ENCODE results near the gene CELF3. TPM values are rescaled to one million over a fixed set of nuclear protein-coding genes. Genes with fewer than 3 reads are reported as not detected.

Gene CELF3
- total RNA-seq, 2 experiments from 2014 or later, result not detected

- no peak for TF ChIP-seq CTCF (IDR thresholded peaks at IDR 0.05)
- no peak for ATAC-seq (ENCODE audit: poor library complexity)
- intact Hi-C loops (cut with DNase I, micrococcal nuclease), result no loop called here
- H3K9me3 Mint-ChIP-seq, result no peaks in the 10 kb centered on the region
- Histone ChIP-seq H3K27me3 (ENCODE audit: control insufficient read depth in 1 of 2, insufficient read depth in 2 of 2, low read length in 2 of 2) (no peaks in the 10 kb centered on the region), H3K4me1 (ENCODE audit: insufficient read depth, low read length) (peaks cover 9% of the 10 kb centered on the region), H3K36me3 (ENCODE audit: insufficient read depth, low read length) (no peaks in the 10 kb centered on the region), H3K4me3 (ENCODE audit: low read length) (no peak overlapping the region), H3K9me3 (ENCODE audit: control insufficient read depth in 1 of 2, insufficient read depth in 1 of 2, low read length in 2 of 2) (no peaks in the 10 kb centered on the region), H3K27ac (ENCODE audit: low read depth in 1 of 2, low read length in 2 of 2) (no peak overlapping the region)
- H3K27me3 Mint-ChIP-seq, result no peaks in the 10 kb centered on the region
- POLR2A ChIA-PET, result no interaction called here
- H3K36me3 Mint-ChIP-seq (ENCODE audit: low read depth), result peaks cover 6% of the 10 kb centered on the region
- peaks cover 4% of the 10 kb centered on the region for H3K4me1 Mint-ChIP-seq (ENCODE audit: low read depth)
- CTCF ChIA-PET, result interaction anchor here (1.2 kb wide), 1 partner anchor 15 kb away, joined by 3 read pairs; no protein-coding TSS in a partner anchor
- H3K27ac Mint-ChIP-seq, result no peak overlapping the region
- no peak for DNase-seq
- no peak overlapping the region for H3K4me3 Mint-ChIP-seq
These were observed 10.7 kb downstream of the CELF3 start for GRCh38 chr1:151705753-151706463.

- Mint-ChIP-seq H3K4me1 (ENCODE audit: low read depth) (peaks cover 4% of the 10 kb centered on the region), H3K27me3 (no peaks in the 10 kb centered on the region), H3K4me3 (no peak overlapping the region), H3K9me3 (no peaks in the 10 kb centered on the region), H3K27ac (no peak overlapping the region), H3K36me3 (ENCODE audit: low read depth) (peaks cover 12% of the 10 kb centered on the region)
- no peak for ATAC-seq (ENCODE audit: poor library complexity)
- H3K4me1 ChIP-seq (ENCODE audit: insufficient read depth, low read length), result peaks cover 9% of the 10 kb centered on the region
- H3K27me3 ChIP-seq (ENCODE audit: control insufficient read depth in 1 of 2, insufficient read depth in 2 of 2, low read length in 2 of 2), result no peaks in the 10 kb centered on the region
- intact Hi-C loops (cut with DNase I, micrococcal nuclease), result no loop called here
- peaks cover 1% of the 10 kb centered on the region for H3K36me3 ChIP-seq (ENCODE audit: insufficient read depth, low read length)
- DNase-seq, result no peak
- ChIA-PET CTCF (interaction anchor here (1.2 kb wide), 1 partner anchor 15 kb away, joined by 3 read pairs; no protein-coding TSS in a partner anchor), POLR2A (no interaction called here)
- H3K27ac ChIP-seq (ENCODE audit: low read depth in 1 of 2, low read length in 2 of 2), result no peak overlapping the region
- no peaks in the 10 kb centered on the region for H3K9me3 ChIP-seq (ENCODE audit: control insufficient read depth in 1 of 2, insufficient read depth in 1 of 2, low read length in 2 of 2)
- no peak overlapping the region for H3K4me3 ChIP-seq (ENCODE audit: low read length)
- TF ChIP-seq CTCF (IDR thresholded peaks at IDR 0.05), result no peak
These were observed 11.5 kb downstream of the CELF3 start for GRCh38 chr1:151705146-151705545.

- H3K9me3 Mint-ChIP-seq, result no peaks in the 10 kb centered on the region
- DNase-seq, result no peak
- no peak overlapping the region for H3K27ac Mint-ChIP-seq
- no peaks in the 10 kb centered on the region for H3K27me3 ChIP-seq (ENCODE audit: control insufficient read depth in 1 of 2, insufficient read depth in 2 of 2, low read length in 2 of 2)
- peaks cover 21% of the 10 kb centered on the region for H3K36me3 Mint-ChIP-seq (ENCODE audit: low read depth)
- no peak overlapping the region for H3K4me3 ChIP-seq (ENCODE audit: low read length)
- no peaks in the 10 kb centered on the region for H3K27me3 Mint-ChIP-seq
- TF ChIP-seq CTCF (IDR thresholded peaks at IDR 0.05), result no peak
- peaks cover 9% of the 10 kb centered on the region for H3K4me1 ChIP-seq (ENCODE audit: insufficient read depth, low read length)
- no peak for ATAC-seq (ENCODE audit: poor library complexity)
- intact Hi-C loops (cut with DNase I, micrococcal nuclease), result no loop called here
- peaks cover 4% of the 10 kb centered on the region for H3K4me1 Mint-ChIP-seq (ENCODE audit: low read depth)
- H3K36me3 ChIP-seq (ENCODE audit: insufficient read depth, low read length), result peaks cover 10% of the 10 kb centered on the region
- H3K4me3 Mint-ChIP-seq, result no peak overlapping the region
- ChIA-PET CTCF (no interaction called here), POLR2A (no interaction called here)
- no peaks in the 10 kb centered on the region for H3K9me3 ChIP-seq (ENCODE audit: control insufficient read depth in 1 of 2, insufficient read depth in 1 of 2, low read length in 2 of 2)
- H3K27ac ChIP-seq (ENCODE audit: low read depth in 1 of 2, low read length in 2 of 2), result no peak overlapping the region
These were observed 12.4 kb downstream of the CELF3 start for GRCh38 chr1:151704246-151704645.
